Measurements from ENCODE around the gene RASAL2.

DNA sequence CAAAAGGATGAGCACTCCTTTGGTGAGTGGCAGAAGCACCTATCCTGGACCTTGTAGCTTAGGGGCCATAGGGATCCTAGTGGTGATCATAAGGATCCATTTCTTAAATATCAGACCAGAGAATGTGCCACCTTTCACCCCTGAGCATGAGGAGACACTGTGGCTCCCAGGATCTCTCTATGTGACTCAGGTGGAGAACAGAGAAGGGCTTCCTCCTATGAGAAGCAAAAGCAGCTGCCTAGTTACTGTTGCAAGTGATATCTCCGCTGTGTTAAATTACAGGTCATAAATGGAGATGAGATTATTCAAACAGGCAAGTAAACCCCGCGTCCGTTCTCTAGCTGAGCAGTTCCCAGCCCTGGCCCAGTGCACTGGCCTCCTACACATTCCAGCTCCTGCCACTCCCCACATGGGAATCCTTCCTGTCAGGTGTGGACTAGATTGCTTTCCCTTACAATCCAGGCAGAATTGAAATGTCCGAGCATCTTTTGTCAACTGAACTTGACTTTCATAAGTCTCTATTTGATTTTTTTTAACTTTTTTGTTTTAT is 376.6 kb downstream of the RASAL2 start:
- no peak for TF ChIP-seq SAP30 (IDR thresholded peaks at IDR 0.05; ENCODE audit: borderline replicate concordance, insufficient read depth, low read depth, low read length, poor library complexity, severe bottlenecking)
- no peak for TF ChIP-seq ZZZ3 (IDR thresholded peaks at IDR 0.05)
- no peak for TF ChIP-seq POLR2A (conservative IDR thresholded peaks at IDR 0.05)
- TF ChIP-seq ZNF436 (CRISPR knock-in tag; IDR thresholded peaks at IDR 0.05): no peak
- no peak for TF ChIP-seq NBN (IDR thresholded peaks at IDR 0.05; ENCODE audit: low read depth)
- TF ChIP-seq TSC22D4 (tag; IDR thresholded peaks at IDR 0.05): no peak
- no peak for TF ChIP-seq RAD21 (CRISPR knock-in tag; conservative IDR thresholded peaks at IDR 0.05 in 1 of 2, IDR thresholded peaks at IDR 0.05 in 1 of 2)
- TF ChIP-seq HNRNPK (IDR thresholded peaks at IDR 0.05; ENCODE audit: low read depth, low read length, poor library complexity, severe bottlenecking): no peak
- TF ChIP-seq, protein P1, sequence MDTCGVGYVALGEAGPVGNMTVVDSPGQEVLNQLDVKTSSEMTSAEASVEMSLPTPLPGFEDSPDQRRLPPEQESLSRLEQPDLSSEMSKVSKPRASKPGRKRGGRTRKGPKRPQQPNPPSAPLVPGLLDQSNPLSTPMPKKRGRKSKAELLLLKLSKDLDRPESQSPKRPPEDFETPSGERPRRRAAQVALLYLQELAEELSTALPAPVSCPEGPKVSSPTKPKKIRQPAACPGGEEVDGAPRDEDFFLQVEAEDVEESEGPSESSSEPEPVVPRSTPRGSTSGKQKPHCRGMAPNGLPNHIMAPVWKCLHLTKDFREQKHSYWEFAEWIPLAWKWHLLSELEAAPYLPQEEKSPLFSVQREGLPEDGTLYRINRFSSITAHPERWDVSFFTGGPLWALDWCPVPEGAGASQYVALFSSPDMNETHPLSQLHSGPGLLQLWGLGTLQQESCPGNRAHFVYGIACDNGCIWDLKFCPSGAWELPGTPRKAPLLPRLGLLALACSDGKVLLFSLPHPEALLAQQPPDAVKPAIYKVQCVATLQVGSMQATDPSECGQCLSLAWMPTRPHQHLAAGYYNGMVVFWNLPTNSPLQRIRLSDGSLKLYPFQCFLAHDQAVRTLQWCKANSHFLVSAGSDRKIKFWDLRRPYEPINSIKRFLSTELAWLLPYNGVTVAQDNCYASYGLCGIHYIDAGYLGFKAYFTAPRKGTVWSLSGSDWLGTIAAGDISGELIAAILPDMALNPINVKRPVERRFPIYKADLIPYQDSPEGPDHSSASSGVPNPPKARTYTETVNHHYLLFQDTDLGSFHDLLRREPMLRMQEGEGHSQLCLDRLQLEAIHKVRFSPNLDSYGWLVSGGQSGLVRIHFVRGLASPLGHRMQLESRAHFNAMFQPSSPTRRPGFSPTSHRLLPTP (IDR thresholded peaks at IDR 0.05; ENCODE audit: borderline replicate concordance, extremely low read depth, insufficient read length): no peak
- TF ChIP-seq ETV6 (IDR thresholded peaks at IDR 0.05; ENCODE audit: borderline replicate concordance in 1 of 2, low read depth in 2 of 2, low read length in 1 of 2): no peak
- TF ChIP-seq ETV6 (CRISPR knock-in tag; IDR thresholded peaks at IDR 0.05; ENCODE audit: borderline replicate concordance): no peak
- no peak for TF ChIP-seq HDAC6 (IDR thresholded peaks at IDR 0.05; ENCODE audit: low read depth, low read length)
- no peak for TF ChIP-seq ZNF384 (IDR thresholded peaks at IDR 0.05; ENCODE audit: low read depth, low read length)
- TF ChIP-seq TCF7L2 (IDR thresholded peaks at IDR 0.05; ENCODE audit: low read depth, low read length): no peak

All from K562 (cell line).